Measurements from ENCODE around the gene TPPP3.

The TPPP3 gene

GRCh38 chr16:67345401-67345800 is 47.9 kb downstream of the TPPP3 start:
- TF ChIP-seq GATA1 (IDR thresholded peaks at IDR 0.05; ENCODE audit: low read depth, low read length): no peak
- TF ChIP-seq POLR2A (IDR thresholded peaks at IDR 0.05; ENCODE audit: low read length): no peak
- no peak for DNase-seq

DNA sequence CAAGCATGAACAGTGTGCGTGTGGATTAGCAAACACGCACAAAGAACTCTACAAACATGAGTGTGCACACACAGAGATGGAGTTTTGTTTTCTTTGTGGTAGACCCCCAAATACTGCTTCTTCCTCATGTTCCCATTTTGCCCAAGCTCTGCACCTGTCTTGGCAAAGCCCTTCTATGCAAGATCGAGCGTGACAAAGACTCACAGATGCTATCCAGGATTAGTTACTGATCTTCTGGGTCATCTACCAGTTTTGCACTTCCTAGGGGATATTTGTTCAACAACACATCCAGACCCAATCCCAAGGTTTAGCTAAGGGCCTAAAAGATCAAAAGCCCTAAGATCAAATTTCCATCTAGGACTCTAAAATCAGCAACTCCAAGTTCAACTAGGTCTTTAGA is 50.7 kb downstream of the TPPP3 start:
- no peak for DNase-seq
- TF ChIP-seq GATA1 (IDR thresholded peaks at IDR 0.05; ENCODE audit: low read depth, low read length) (no peak), POLR2A (IDR thresholded peaks at IDR 0.05; ENCODE audit: low read length) (no peak)

GRCh38 chr16:67341250-67341649 is 52.0 kb downstream of the TPPP3 start:
- no peak for DNase-seq
- TF ChIP-seq GATA1 (IDR thresholded peaks at IDR 0.05; ENCODE audit: low read depth, low read length): no peak
- no peak for TF ChIP-seq POLR2A (IDR thresholded peaks at IDR 0.05; ENCODE audit: low read length)
